Endothelial cell of umbilical vein (primary cell): ENCODE data around the gene EVI5. TPM values are rescaled to one million over a fixed set of nuclear protein-coding genes. Genes with fewer than 3 reads are reported as not detected.

ENCODE experiments used
- BruUV-seq: library from RNA; stranded (reverse); fragments of 400-500 nt; replicated peaks from 2 replicates; lab custom pipeline; 2021; lab: Mats Ljungman, UMichigan
- CTCF ChIA-PET: fragments of 300-600, 350-600 bp; sonication (Branson Sonifier 250); formaldehyde crosslinking; loops from one replicate; lab custom pipeline; 2021; ENCODE audit warnings: antibody characterized with exemption, inconsistent platforms; lab: Charles Lee
- POLR2A ChIA-PET: fragments of 300-600, 350-600 bp; sonication (Branson Sonifier 250); formaldehyde crosslinking; loops from one replicate; lab custom pipeline; 2021; ENCODE audit warnings: antibody characterized with exemption, inconsistent platforms; lab: Charles Lee
- DNase-seq: peaks from one replicate; pipeline ENCODE4 v3.0.0-alpha.2; 2011; ENCODE audit warnings: low read depth, low spot score
- FAIRE-seq: peaks from 2 replicates; lab custom pipeline; 2011; peaks lifted over from hg19 to GRCh38; lab: Jason Lieb, UNC
- H2AFZ ChIP-seq: 2 replicates; pipeline ENCODE4 v1.6.0; 2012; ENCODE audit warnings: low read depth, low read length, control low read depth, inconsistent platforms
- H3K27ac ChIP-seq: 2 replicates; pipeline ENCODE4 v1.5.1; 2011; ENCODE audit warnings: low read depth, mild to moderate bottlenecking, control low read depth, low read length, moderate library complexity; ENCODE audit not compliant: insufficient read depth
- H3K27me3 ChIP-seq, 2 experiments: 2 replicates each; pipeline versions ENCODE4 v1.6.0 to v1.6.1; 2011; ENCODE audit warnings: low read length in 2 of 2, mixed read lengths in 1 of 2; ENCODE audit not compliant: control insufficient read depth in 2 of 2, insufficient read depth in 2 of 2
- H3K36me3 ChIP-seq, 2 experiments: 2 replicates in 1 of 2; 3 replicates in 1 of 2; pipeline ENCODE4 v1.5.1; 2011; ENCODE audit warnings: low read length in 2 of 2, mild to moderate bottlenecking in 1 of 2, moderate library complexity in 1 of 2; ENCODE audit not compliant: control insufficient read depth in 2 of 2, insufficient read depth in 2 of 2; ENCODE audit errors: extremely low read depth in 1 of 2
- H3K4me1 ChIP-seq: 3 replicates; pipeline ENCODE4 v1.5.1; 2011; ENCODE audit warnings: mild to moderate bottlenecking, low read length; ENCODE audit not compliant: control insufficient read depth, insufficient read depth; ENCODE audit errors: extremely low read depth
- H3K4me2 ChIP-seq: 2 replicates; pipeline ENCODE4 v1.6.1; 2011; ENCODE audit warnings: low read length, control low read depth, mixed read lengths; ENCODE audit not compliant: insufficient read depth
- H3K4me3 ChIP-seq, 3 experiments: fragments of 200-600 bp in 1 of 3; sonication (generic), shearing (Covaris generic) in 1 of 3; replicated peaks in 1 of 3; 2 replicates each; pipeline ENCODE4 v1.5.1; 2011 to 2016; ENCODE audit warnings: control low read depth in 3 of 3, low read length in 3 of 3, mild to moderate bottlenecking in 2 of 3, inconsistent platforms in 1 of 3, low read depth in 1 of 3, moderate library complexity in 1 of 3; ENCODE audit not compliant: insufficient read depth in 1 of 3
- H3K79me2 ChIP-seq: 2 replicates; pipeline ENCODE4 v1.6.0; 2012; ENCODE audit warnings: low read length, inconsistent platforms; ENCODE audit not compliant: control insufficient read depth, insufficient read depth
- H3K9ac ChIP-seq: replicated peaks from 2 replicates; pipeline ENCODE3; 2011; ENCODE audit warnings: low read length, control low read depth; ENCODE audit not compliant: insufficient read depth; ENCODE audit errors: extremely low read depth
- H3K9me1 ChIP-seq: replicated peaks from 3 replicates; pipeline ENCODE4 v1.6.0; 2011; ENCODE audit warnings: mild to moderate bottlenecking, low read length; ENCODE audit not compliant: control insufficient read depth, insufficient read depth; ENCODE audit errors: extremely low read depth
- H3K9me3 ChIP-seq: replicated peaks from 2 replicates; pipeline ENCODE4 v1.5.1; 2012; ENCODE audit warnings: low read length, inconsistent platforms; ENCODE audit not compliant: control insufficient read depth, insufficient read depth
- H4K20me1 ChIP-seq: replicated peaks from 2 replicates; pipeline ENCODE3; 2011; ENCODE audit warnings: mild to moderate bottlenecking, low read length; ENCODE audit not compliant: control insufficient read depth, insufficient read depth; ENCODE audit errors: extremely low read depth
- CTCF ChIP-seq, 2 donors: IDR thresholded peaks; 1 replicate in 1 of 2; 2 replicates in 1 of 2; pipeline ENCODE4 v1.5.1; 2011; ENCODE audit warnings: low read length in 2 of 2, mild to moderate bottlenecking in 2 of 2, moderate library complexity in 2 of 2, control low read depth in 1 of 2, inconsistent platforms in 1 of 2, low read depth in 1 of 2; ENCODE audit not compliant: insufficient read depth in 1 of 2; ENCODE audit errors: extremely low read depth in 1 of 2
- EZH2 ChIP-seq: IDR thresholded peaks from 2 replicates; pipeline ENCODE4 v1.6.1; 2012; ENCODE audit warnings: borderline replicate concordance, low read depth, mild to moderate bottlenecking, moderate library complexity, low read length, inconsistent platforms; ENCODE audit not compliant: severe bottlenecking
- FOS ChIP-seq: IDR thresholded peaks from 2 replicates; pipeline ENCODE4 v1.6.1; 2011; ENCODE audit warnings: mild to moderate bottlenecking, low read length, moderate library complexity, borderline replicate concordance; ENCODE audit not compliant: insufficient read depth
- GATA2 ChIP-seq: IDR thresholded peaks from 2 replicates; pipeline ENCODE4 v1.7.0; 2011; ENCODE audit warnings: low read depth, mild to moderate bottlenecking, moderate library complexity, mixed read lengths, low read length; ENCODE audit not compliant: insufficient read length, insufficient read depth
- JUN ChIP-seq: IDR thresholded peaks from 2 replicates; pipeline ENCODE4 v1.6.1; 2011; ENCODE audit warnings: borderline replicate concordance, low read depth; ENCODE audit not compliant: insufficient read length, insufficient read depth
- MAX ChIP-seq: IDR thresholded peaks from 2 replicates; pipeline ENCODE4 v1.6.1; 2011; ENCODE audit not compliant: insufficient read depth, insufficient read length
- MYC ChIP-seq: IDR thresholded peaks from one replicate; pipeline ENCODE4 v1.6.1; 2011; ENCODE audit warnings: mild to moderate bottlenecking, low read depth, low read length
- POLR2A ChIP-seq: IDR thresholded peaks from 2 replicates; pipeline ENCODE4 v1.6.1; 2012; ENCODE audit warnings: low read depth, mild to moderate bottlenecking, control low read depth, low read length
- POLR2AphosphoS5 ChIP-seq: IDR thresholded peaks from 2 replicates; pipeline ENCODE4 v1.6.1; 2012; ENCODE audit warnings: low read depth, mild to moderate bottlenecking, control low read depth, low read length, moderate library complexity; ENCODE audit not compliant: insufficient read depth
- dilution Hi-C: fragments of 300-500 bp; cut with MboI; formaldehyde crosslinking; loops from one replicate; pipeline ENCODE4 v1.15.0; 2019; ENCODE audit warnings: low sequenced_read_pairs; ENCODE audit not compliant: extremely low pct_ligation_motif_present
- intact Hi-C: fragments of 100-400 bp; cut with micrococcal nuclease; formaldehyde crosslinking; loops from one replicate; pipeline ENCODE4 v1.10.0; 2022
- polyA plus RNA-seq, 4 experiments: library from polyadenylated mRNA; depleted of rRNA in 3 of 4; stranded (reverse) in 3 of 4; unstranded in 1 of 4; fragments of >200 nt; gene quantifications; 2 replicates each; pipeline versions ENCODE4 v1.2.1 to v1.2.3, GENCODE V29; 2011 to 2012; ENCODE audit warnings: missing spikeins in 1 of 4
- total RNA-seq: library from RNA; stranded (reverse); gene quantifications from 2 replicates; pipeline ENCODE4 v1.2.3, GENCODE V29; 2021

The EVI5 gene
- total and polyA plus RNA-seq, 2 donors (not counting 3 experiments of a cell fraction or from before 2014, with no cell fraction given) = 5.0 to 26.2 TPM

GRCh38 chr1:92478393-92478792 is 306.5 kb downstream of the EVI5 start:
- TF ChIP-seq POLR2A (no peak), MAX (no peak), EZH2 (no peak), CTCF (IDR thresholded peaks at IDR 0.05; ENCODE audit: extremely low read depth in 1 of 2, insufficient read depth in 1 of 2, low read depth in 1 of 2, low read length in 2 of 2) (no peak), FOS (no peak), MYC (no peak), POLR2AphosphoS5 (no peak), JUN (no peak), GATA2 (no peak)
- no peaks in the 10 kb centered on the region for H3K9me1 ChIP-seq
- dilution Hi-C loops = no loop called here
- intact Hi-C loops = no loop called here
- H3K9me3 ChIP-seq = no peaks in the 10 kb centered on the region
- H3K4me2 ChIP-seq = no peak overlapping the region
- H2AFZ ChIP-seq = no peak overlapping the region
- ChIA-PET CTCF (interaction anchor here (1.1 to 1.5 kb wide), 4 partner anchors 10 to 481 kb away, joined by 4 to 5 read pairs (median 4); no protein-coding TSS in a partner anchor), POLR2A (interaction anchor here (0.5 kb wide), 1 partner anchor 166 kb away, joined by 4 read pairs; no protein-coding TSS in a partner anchor)
- no peak overlapping the region for H3K4me3 ChIP-seq
- H3K79me2 ChIP-seq = no peaks in the 10 kb centered on the region
- DNase-seq (no peak), FAIRE-seq (no peak)
- no TSS peak for BruUV-seq
- H3K27me3 ChIP-seq = peaks cover 61 to 70% of the 10 kb centered on the region in 2 experiments
- H3K36me3 ChIP-seq = no peaks in the 10 kb centered on the region
- H4K20me1 ChIP-seq = no peaks in the 10 kb centered on the region
- peaks cover 27% of the 10 kb centered on the region for H3K4me1 ChIP-seq
- no peak overlapping the region for H3K9ac ChIP-seq
- H3K27ac ChIP-seq = no peak overlapping the region
